ENCODE measurements around the gene NLGN4X.

- TF ChIP-seq, protein P1, sequence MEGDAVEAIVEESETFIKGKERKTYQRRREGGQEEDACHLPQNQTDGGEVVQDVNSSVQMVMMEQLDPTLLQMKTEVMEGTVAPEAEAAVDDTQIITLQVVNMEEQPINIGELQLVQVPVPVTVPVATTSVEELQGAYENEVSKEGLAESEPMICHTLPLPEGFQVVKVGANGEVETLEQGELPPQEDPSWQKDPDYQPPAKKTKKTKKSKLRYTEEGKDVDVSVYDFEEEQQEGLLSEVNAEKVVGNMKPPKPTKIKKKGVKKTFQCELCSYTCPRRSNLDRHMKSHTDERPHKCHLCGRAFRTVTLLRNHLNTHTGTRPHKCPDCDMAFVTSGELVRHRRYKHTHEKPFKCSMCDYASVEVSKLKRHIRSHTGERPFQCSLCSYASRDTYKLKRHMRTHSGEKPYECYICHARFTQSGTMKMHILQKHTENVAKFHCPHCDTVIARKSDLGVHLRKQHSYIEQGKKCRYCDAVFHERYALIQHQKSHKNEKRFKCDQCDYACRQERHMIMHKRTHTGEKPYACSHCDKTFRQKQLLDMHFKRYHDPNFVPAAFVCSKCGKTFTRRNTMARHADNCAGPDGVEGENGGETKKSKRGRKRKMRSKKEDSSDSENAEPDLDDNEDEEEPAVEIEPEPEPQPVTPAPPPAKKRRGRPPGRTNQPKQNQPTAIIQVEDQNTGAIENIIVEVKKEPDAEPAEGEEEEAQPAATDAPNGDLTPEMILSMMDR (IDR thresholded peaks at IDR 0.05), result no peak; the same call in 1 of the 2 replicates
- no peak for TF ChIP-seq POLR2AphosphoS5 (IDR thresholded peaks at IDR 0.05; ENCODE audit: low read depth, low read length)
- TF ChIP-seq, protein P2, sequence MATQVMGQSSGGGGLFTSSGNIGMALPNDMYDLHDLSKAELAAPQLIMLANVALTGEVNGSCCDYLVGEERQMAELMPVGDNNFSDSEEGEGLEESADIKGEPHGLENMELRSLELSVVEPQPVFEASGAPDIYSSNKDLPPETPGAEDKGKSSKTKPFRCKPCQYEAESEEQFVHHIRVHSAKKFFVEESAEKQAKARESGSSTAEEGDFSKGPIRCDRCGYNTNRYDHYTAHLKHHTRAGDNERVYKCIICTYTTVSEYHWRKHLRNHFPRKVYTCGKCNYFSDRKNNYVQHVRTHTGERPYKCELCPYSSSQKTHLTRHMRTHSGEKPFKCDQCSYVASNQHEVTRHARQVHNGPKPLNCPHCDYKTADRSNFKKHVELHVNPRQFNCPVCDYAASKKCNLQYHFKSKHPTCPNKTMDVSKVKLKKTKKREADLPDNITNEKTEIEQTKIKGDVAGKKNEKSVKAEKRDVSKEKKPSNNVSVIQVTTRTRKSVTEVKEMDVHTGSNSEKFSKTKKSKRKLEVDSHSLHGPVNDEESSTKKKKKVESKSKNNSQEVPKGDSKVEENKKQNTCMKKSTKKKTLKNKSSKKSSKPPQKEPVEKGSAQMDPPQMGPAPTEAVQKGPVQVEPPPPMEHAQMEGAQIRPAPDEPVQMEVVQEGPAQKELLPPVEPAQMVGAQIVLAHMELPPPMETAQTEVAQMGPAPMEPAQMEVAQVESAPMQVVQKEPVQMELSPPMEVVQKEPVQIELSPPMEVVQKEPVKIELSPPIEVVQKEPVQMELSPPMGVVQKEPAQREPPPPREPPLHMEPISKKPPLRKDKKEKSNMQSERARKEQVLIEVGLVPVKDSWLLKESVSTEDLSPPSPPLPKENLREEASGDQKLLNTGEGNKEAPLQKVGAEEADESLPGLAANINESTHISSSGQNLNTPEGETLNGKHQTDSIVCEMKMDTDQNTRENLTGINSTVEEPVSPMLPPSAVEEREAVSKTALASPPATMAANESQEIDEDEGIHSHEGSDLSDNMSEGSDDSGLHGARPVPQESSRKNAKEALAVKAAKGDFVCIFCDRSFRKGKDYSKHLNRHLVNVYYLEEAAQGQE (IDR thresholded peaks at IDR 0.05; ENCODE audit: insufficient read depth in 1 of 2, low read depth in 2 of 2, low read length in 1 of 2), result no peak
Observed at GRCh38 chrX:6225911-6226595, 2.6 kb downstream of the NLGN4X start.
